Stimulated activated CD8-positive, alpha-beta memory T cell treated with anti-CD3 and anti-CD28 coated beads, Interleukin-12 subunit alpha, Interleukin-12 subunit beta, amount 100 ng/mL, for 24 hours (primary cell): ENCODE results near the gene SLC8A1.

Source experiments
- DNase-seq: peaks from one replicate; pipeline ENCODE4 v3.0.0-alpha.2; 2020; ENCODE audit errors: extremely low read depth

The SLC8A1 gene

GRCh38 chr2:40451918-40452605 lies at the start of gene SLC8A1:
Gene SLC8A1, minus strand, starts transcription at chr2:40452090.
- no peak for DNase-seq

GRCh38 chr2:40499437-40499836 lies 47.5 kb upstream of the SLC8A1 start:
- DNase-seq, result no peak

GRCh38 chr2:40497251-40497859 lies 45.5 kb upstream of the SLC8A1 start:
- DNase-seq, result no peak

DNA sequence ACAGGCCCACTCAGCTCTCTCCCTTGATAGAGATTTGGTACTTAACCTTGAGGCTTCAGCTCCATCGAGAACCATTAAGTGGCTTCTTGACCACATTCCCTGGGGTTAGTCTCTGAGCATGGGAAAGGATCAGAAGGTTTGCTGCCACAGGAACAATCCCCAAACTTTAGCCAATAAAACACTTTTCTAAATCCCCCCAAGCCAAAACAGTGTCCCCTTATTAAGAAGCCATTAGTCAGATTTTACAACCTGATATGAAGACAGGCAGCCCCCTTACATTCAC lies 37.7 kb upstream of the SLC8A1 start:
- no peak for DNase-seq

DNA sequence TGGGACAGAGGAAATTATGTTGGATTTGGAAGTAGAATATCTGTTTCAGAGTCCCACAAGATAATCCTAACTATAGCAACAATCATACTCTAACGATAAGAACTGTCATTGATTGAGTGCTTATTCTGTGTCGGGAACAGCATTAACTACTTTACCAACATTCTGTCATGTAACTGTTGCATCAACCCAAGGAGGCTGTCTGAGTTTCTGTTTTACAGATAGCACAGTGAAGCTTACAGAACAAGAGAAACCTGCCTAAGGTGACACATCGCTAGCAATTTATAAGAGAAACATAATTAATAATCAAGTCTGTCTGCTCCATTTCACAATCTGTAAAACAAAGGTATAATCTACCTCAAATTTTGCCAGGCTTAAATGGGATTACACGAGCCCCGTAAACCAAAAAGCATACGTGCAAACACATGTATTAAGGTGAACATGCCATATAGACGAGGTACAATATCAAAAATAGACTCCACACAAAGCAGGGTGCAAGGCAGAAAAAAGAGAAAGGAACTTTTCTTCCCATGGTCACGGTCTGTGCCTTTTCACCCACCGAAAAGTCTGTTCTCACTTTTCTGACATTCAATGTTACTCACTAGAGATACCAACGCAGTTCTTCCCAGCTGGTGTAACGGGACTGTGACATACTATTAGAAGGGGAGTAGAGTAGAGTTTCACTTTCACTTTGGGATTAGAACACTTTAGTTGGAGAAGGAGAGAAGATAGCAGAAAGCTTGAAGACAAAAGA lies 37.2 kb upstream of the SLC8A1 start:
- no peak for DNase-seq

- no peak for DNase-seq
Observed at GRCh38 chr2:40488101-40488601, 36.3 kb upstream of the SLC8A1 start.

DNA sequence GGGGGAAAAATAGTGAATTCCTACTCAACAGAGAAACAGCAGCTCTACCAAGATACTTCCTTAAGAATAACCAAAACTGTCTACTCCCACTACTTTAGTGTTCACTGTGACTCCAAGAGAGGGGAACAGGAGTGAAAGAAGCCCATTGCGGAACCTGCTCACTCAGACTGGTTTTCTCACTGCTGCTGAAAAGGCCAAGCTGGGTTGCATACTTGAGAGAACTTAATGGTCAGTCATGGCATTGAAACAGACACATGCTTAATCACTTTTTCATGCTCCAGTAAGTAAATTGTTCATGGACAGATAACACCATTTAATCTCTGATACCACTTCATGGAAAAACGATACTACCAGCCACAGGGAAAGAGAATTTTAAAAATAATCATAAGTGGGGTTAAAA lies 35.7 kb upstream of the SLC8A1 start:
- no peak for DNase-seq

DNA sequence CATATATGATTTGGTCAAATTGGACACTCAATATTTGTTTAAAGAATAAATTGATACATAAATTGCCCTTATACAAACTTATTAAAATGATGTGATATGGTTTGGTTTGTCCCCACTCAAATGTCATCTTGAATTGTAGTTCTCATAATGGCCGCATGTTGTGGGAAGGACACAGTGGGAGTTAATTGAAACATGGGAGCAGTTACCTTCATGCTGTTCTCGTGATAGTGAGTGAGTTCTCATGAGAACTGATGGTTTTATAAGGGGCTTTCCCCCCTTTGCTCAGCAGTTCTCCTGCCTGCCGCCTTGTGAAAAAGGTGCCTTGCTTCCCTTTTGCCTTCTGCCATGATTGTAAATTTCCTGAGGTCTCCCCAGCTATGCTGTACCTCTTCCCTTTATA lies 34.0 kb upstream of the SLC8A1 start:
- DNase-seq, result no peak

GRCh38 chr2:40485318-40485717 lies 33.4 kb upstream of the SLC8A1 start:
- no peak for DNase-seq

GRCh38 chr2:40483549-40484243 lies 31.8 kb upstream of the SLC8A1 start:
- DNase-seq, result no peak

DNA sequence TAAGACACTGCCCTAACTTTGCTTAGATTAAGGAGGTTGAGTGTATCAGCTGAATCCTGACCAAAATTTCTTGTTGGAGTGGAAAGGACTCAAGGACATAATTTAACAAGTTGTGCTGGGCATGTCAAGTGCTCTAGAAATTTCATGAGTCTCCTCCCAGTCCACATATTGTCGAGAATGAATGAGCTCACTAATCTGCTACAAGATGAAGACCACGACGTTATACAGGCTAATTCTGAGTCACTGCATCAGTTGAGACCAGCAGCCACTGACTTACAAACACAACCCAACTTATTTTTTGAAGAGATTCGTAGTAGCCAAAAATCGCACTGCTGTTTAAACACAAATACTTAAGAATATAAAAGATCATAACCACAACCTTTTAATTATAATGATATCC lies 28.7 kb upstream of the SLC8A1 start:
- DNase-seq, result no peak

DNA sequence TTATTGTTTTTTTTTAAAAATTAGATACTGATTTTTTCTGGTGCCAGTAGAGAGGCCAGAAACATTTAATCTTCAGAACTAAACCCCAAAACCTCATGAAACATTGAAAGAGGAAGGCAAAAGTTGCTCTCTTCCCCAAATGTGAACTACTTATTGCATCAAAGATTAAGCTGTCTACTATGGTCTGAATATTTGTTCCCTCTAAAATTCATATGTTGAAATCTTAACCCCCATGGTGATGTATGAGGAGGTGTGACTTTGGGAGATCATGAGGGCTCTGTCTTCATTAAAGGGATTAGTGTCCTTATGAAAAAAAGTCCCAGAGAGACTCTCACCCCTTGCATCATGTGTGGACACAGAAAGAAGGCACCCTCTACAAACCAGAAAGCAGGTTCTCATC lies 28.2 kb upstream of the SLC8A1 start:
- DNase-seq, result no peak

GRCh38 chr2:40477361-40477760 lies 25.5 kb upstream of the SLC8A1 start:
- no peak for DNase-seq

- no peak for DNase-seq
Observed at GRCh38 chr2:40476436-40476835, 24.5 kb upstream of the SLC8A1 start.

GRCh38 chr2:40474306-40474705 lies 22.4 kb upstream of the SLC8A1 start:
- DNase-seq, result no peak

DNA sequence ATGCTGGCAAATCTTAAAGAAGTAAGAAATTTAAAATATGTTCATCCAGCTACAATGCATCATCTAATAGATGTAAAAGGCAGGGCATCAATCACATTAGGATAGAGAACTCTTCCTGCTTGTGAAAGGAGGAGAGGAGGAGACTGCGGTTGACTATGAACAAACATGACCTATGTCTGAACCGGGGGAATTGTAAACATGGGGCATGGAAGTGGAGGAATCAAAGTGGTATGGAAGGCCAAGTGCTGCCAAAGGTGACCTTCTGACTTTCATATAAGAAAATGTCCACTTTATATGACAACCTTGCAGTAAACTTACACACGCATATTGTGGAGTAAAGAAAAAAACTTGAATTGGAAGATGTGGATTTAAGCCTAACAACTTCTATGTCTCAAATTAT lies 20.0 kb upstream of the SLC8A1 start:
- no peak for DNase-seq

- DNase-seq, result no peak
Observed at GRCh38 chr2:40470822-40471813, 19.2 kb upstream of the SLC8A1 start.

- no peak for DNase-seq
Observed at GRCh38 chr2:40466935-40467572, 15.2 kb upstream of the SLC8A1 start.

DNA sequence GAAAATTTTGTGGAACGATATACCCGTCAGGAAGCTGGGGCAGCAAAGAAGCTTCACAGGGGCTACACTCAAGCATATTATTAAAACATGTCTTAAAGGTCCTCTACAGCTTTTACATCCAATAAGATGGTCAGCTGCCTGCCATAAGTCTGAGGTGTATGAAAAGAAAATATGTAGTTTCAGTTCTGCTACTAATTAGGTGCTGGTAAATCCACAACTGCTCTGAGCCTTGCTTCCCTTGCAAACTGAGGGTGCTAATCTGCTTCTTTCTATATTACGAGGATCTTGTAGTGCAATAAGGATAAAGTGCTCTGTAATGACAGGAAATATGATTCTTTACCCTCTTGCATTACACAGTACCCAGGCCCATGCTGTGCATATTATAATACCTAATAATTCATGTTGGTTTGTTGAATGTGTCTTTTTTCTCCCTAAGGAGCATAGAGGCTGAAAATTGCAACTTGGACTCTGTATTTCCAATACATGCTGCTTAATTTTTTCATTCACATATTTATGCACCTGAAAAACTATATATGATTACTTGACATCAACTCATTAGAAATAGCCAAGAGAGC lies 14.5 kb upstream of the SLC8A1 start:
- DNase-seq, result no peak

- DNase-seq, result no peak
Observed at GRCh38 chr2:40463112-40463511, 11.2 kb upstream of the SLC8A1 start.
